GM19455 (cell line): ENCODE data around the gene HDLBP.
"Not testable (repeated sequence)": the region's sequence is repeated elsewhere in the genome, so short reads cannot be mapped to it uniquely, and the experiment has no call there.

ENCODE experiments used
- ATAC-seq: cut with Tn5 transposase; IDR thresholded peaks from one replicate; pipeline ENCODE4 v1.9.1; 2021; ENCODE audit not compliant: unreplicated experiment

The HDLBP gene

GRCh38 chr2:241308832-241309500 lies 6.5 kb downstream of the HDLBP start:
- no peak for ATAC-seq

DNA sequence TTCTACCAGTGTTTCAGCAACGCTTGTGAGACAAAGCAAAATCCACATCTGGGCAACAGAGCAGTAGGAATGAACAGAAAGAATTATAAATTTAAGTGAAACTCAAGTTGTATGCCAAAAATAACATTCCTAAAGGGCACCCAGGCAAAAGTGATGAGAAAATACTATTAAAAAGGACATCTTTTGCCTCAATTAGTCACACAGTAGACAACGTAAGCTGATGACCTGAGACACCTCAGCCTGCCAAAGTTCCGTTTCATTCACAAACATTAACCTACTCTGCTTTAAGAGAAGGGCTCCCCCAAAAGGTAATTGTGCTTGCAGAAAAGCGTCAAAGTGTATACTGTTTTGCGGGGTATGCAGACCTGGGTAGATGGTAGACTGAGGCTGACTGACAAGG lies 7.2 kb downstream of the HDLBP start:
- no peak for ATAC-seq

GRCh38 chr2:241307055-241307454 lies 8.4 kb downstream of the HDLBP start:
- ATAC-seq, result no peak

- no peak for ATAC-seq
Observed at GRCh38 chr2:241304039-241304670, 11.3 kb downstream of the HDLBP start.

GRCh38 chr2:241302759-241303651 lies 12.5 kb downstream of the HDLBP start:
- ATAC-seq, result no peak

GRCh38 chr2:241302083-241302482 lies 13.4 kb downstream of the HDLBP start:
- no peak for ATAC-seq

DNA sequence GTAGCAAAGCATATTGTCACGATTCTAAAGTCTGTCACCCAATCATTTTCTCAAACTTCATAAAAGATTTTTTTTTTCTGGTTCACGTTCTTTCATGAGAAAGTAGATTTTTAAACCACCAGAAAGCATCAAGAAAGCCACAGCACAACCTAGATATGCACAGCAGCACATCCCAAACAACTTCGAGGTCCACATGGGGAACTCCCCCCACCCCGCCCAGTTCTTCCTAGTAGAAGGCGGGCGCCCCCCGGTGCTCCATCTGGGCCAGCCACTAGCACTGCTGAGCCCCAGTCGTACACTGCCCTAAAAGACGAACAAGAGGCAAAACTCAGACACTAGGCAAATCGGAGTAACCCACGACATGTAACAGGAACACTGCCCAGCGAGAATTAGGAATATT lies 15.5 kb downstream of the HDLBP start:
- no peak for ATAC-seq

- ATAC-seq, result no peak
Observed at GRCh38 chr2:241298673-241299072, 16.8 kb downstream of the HDLBP start.

- ATAC-seq, result no peak
Observed at GRCh38 chr2:241296767-241297166, 18.7 kb downstream of the HDLBP start.

- ATAC-seq, result no peak
Observed at GRCh38 chr2:241295326-241296095, 20.0 kb downstream of the HDLBP start.

DNA sequence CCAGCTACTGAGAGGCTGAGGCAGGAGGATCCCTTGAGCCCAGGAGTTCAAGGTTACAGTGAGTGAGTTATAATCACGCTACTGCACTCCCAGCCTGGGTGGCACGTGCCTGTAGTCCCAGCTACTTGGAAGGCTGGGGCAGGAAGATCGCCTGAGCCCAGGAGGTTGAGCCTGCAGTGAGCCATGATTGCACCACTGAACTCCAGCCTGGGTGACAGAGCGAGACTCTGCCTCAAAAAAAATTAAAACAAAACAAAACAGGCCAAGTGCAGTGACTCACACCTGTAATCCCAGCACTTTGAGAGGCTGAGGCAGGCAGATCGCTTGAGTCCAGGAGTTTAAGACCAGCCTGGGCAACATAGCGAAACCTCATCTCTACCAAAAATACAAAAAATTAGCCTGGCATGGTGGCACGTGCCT lies 22.1 kb downstream of the HDLBP start:
- not testable (repeated sequence) for ATAC-seq

DNA sequence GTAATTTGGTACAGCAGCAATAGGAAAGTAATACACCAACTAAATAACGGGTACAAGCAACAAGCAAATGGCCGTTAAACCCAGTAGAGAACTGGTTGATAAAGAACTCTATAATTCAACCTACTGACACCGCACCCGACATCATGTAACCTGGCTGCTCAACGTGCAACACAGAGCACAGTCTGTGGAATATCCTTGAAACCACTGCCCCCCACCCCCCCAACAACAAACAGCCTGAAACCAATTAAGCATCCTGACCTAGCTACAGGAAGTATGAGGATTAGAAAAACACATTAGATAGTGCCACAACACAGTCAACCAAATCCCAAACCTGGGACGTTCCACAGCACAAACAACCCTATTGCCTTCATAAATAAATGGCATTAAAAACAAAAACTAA lies 23.5 kb downstream of the HDLBP start:
- ATAC-seq, result no peak

DNA sequence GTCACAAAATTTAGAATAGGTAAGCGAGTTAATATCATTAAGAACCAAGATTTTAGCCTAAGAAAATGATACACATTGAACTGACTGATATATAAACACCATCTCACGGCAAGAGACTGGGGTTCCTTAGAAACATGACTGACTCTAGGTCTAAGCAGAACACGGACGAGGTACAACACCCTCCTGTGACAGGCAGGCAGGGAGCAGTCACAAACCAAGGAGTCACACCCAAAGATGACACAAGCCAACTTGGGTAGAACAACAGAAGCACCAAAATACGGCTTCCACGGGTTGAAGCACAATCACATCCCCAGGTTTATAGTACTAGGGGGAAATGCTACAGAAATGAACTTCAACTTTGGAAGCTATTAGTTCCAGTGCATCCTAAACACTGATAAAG lies 24.3 kb downstream of the HDLBP start:
- no peak for ATAC-seq

DNA sequence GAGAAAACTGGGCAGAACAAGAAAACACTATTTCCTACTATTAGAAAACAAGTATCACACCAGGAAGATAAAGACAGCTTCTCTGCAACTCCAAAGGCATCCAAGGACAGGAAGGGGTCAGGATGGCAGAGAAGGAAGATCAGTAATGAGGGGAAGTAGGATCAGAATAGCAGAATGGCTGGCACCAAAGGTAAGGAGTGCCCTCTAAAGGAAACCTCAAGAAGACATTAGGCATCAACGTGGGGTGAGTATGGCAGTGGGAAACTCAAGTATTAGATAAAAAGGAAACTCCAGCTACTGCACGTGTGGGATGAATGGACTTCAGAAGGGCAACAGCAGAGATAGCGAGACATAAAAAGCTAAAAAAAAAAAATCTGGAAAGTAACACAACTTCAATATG lies 25.9 kb downstream of the HDLBP start:
- no peak for ATAC-seq

GRCh38 chr2:241289053-241289452 lies 26.4 kb downstream of the HDLBP start:
- no peak for ATAC-seq

DNA sequence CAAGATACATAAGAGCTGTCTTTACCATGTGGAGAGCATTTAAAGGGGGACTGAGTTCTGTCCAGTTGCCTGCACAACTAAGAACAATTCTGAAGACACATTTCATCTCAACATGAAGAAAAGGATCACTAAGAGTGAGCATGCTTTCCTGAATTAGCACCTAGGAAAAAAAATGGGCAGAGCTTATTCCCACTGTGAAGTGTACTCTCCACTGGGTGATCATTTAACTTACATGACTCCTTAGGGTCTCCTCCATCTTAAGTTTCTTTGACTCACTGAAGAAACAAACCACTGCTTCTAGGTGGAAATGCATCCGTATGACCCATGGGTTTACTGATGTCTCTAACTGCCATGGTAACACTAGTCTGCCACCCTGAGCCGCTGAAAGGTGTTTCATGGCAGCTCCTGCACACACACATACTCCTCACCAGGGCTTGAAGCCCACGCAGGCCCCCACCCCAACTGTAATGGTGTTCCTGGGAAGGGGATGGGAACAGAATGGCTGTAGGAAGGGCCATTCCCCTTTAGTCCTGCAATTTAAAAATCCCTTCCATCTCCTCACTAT lies 27.1 kb downstream of the HDLBP start:
- no peak for ATAC-seq

DNA sequence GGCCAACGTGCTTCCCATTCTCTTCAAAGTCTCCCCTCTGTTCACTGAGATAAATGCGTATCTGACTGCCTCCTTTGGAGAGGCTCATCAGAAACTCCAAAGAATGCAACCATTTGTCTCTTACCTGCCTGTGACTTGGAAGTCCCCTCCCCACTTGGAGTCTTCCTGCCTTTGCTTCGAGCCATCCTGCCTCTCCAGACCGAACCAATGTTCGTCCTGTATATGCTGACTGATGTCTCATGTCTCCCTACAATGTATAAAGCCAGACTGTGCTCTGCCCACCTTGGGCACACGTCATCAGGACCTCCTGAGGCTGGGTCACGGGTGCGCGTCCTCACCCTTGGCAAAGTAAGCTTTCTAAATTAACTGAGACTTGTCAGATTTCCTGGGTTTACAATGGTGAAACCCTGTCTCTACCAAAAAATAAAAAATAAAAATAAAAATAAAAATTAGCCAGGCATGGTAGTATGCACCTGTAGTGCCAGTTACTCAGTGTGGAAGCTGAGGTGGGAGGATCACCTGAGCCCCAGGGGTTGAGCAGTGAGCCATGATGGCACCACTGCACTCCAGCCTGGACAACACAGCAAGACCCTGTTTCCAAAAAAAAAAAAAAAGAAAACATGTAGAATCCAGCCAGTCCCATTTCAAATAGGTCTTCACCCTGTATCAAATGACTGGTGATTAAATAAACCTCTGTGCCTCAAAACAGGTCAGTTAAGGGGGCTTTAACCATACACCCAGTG lies 29.0 kb downstream of the HDLBP start:
- ATAC-seq, result no peak

- no peak for ATAC-seq
Observed at GRCh38 chr2:241285596-241285995, 29.9 kb downstream of the HDLBP start.

GRCh38 chr2:241282555-241282954 lies 32.9 kb downstream of the HDLBP start:
- no peak for ATAC-seq

- ATAC-seq, result no peak
Observed at GRCh38 chr2:241280291-241280690, 35.2 kb downstream of the HDLBP start.
